Measurements from ENCODE around the gene VPS26B. TPM values are rescaled to one million over a fixed set of nuclear protein-coding genes. Genes with fewer than 3 reads are reported as not detected.

VPS26B gene
- total RNA-seq, 1 experiment from 2014 or later = 69.4 TPM

GRCh38 chr11:134205729-134206128, 18.7 kb upstream of the VPS26B start:
- DNase-seq (ENCODE audit: low read depth, low spot score) (no peak), ATAC-seq (no peak)
- no peak overlapping the region for H3K27ac ChIP-seq (ENCODE audit: low read length)
- intact Hi-C loops (cut with micrococcal nuclease; ENCODE audit: unreplicated experiment) = no loop called here
- peaks cover 54% of the 10 kb centered on the region for H3K36me3 ChIP-seq (ENCODE audit: control insufficient read depth, insufficient read depth, low read length)
- ChIA-PET POLR2A (no interaction called here), CTCF (no interaction called here)
- no TSS peak for BruUV-seq (replicated peaks)
- no peak overlapping the region for H3K4me3 ChIP-seq (ENCODE audit: low read depth in 2 of 2, low read length in 2 of 2)
- no peaks in the 10 kb centered on the region for H3K27me3 ChIP-seq (ENCODE audit: control insufficient read depth, insufficient read depth, low read length)
- no peak for TF ChIP-seq TCF7L2 (IDR thresholded peaks at IDR 0.05; ENCODE audit: low read depth, low read length)
- TF ChIP-seq CTCF (IDR thresholded peaks at IDR 0.05) = no peak
- TF ChIP-seq SIN3A (IDR thresholded peaks at IDR 0.05; ENCODE audit: borderline replicate concordance, insufficient read depth, low read depth, low read length) = no peak
- no peak for TF ChIP-seq POLR2AphosphoS5 (IDR thresholded peaks at IDR 0.05; ENCODE audit: low read depth, low read length)
- no peak for TF ChIP-seq REST (IDR thresholded peaks at IDR 0.05; ENCODE audit: insufficient read depth in 1 of 2, low read depth in 2 of 2, low read length in 1 of 2)
- H3K9me3 ChIP-seq (ENCODE audit: control insufficient read depth, insufficient read depth, low read depth, low read length) = no peaks in the 10 kb centered on the region
- in situ Hi-C loops (cut with HindIII; ENCODE audit: low pct_unique_long_range_greater_than_20kb, low sequenced_read_pairs) = no loop called here
- H3K4me1 ChIP-seq (ENCODE audit: control insufficient read depth, insufficient read depth, low read length) = no peaks in the 10 kb centered on the region

GRCh38 chr11:134206185-134206584, 18.3 kb upstream of the VPS26B start:
- no peak overlapping the region for H3K27ac ChIP-seq (ENCODE audit: low read length)
- intact Hi-C loops (cut with micrococcal nuclease; ENCODE audit: unreplicated experiment) (no loop called here), in situ Hi-C loops (cut with HindIII; ENCODE audit: low pct_unique_long_range_greater_than_20kb, low sequenced_read_pairs) (no loop called here)
- ChIA-PET POLR2A (no interaction called here), CTCF (no interaction called here)
- no TSS peak for BruUV-seq (replicated peaks)
- H3K4me3 ChIP-seq (ENCODE audit: low read depth in 2 of 2, low read length in 2 of 2) = no peak overlapping the region
- H3K9me3 ChIP-seq (ENCODE audit: control insufficient read depth, insufficient read depth, low read depth, low read length) = no peaks in the 10 kb centered on the region
- ATAC-seq (no peak), DNase-seq (ENCODE audit: low read depth, low spot score) (no peak)
- TF ChIP-seq CTCF (IDR thresholded peaks at IDR 0.05) = no peak
- no peak for TF ChIP-seq REST (IDR thresholded peaks at IDR 0.05; ENCODE audit: insufficient read depth in 1 of 2, low read depth in 2 of 2, low read length in 1 of 2)
- no peak for TF ChIP-seq POLR2AphosphoS5 (IDR thresholded peaks at IDR 0.05; ENCODE audit: low read depth, low read length)
- no peak for TF ChIP-seq TCF7L2 (IDR thresholded peaks at IDR 0.05; ENCODE audit: low read depth, low read length)
- TF ChIP-seq SIN3A (IDR thresholded peaks at IDR 0.05; ENCODE audit: borderline replicate concordance, insufficient read depth, low read depth, low read length) = no peak
- peaks cover 53% of the 10 kb centered on the region for H3K36me3 ChIP-seq (ENCODE audit: control insufficient read depth, insufficient read depth, low read length)
- no peaks in the 10 kb centered on the region for H3K27me3 ChIP-seq (ENCODE audit: control insufficient read depth, insufficient read depth, low read length)
- H3K4me1 ChIP-seq (ENCODE audit: control insufficient read depth, insufficient read depth, low read length) = no peaks in the 10 kb centered on the region

Measured in Panc1 (cell line).